Suppressor macrophage (primary cell): ENCODE measurements around the gene TMEM168.
"Not testable (repeated sequence)": the region's sequence is repeated elsewhere in the genome, so short reads cannot be mapped to it uniquely, and the experiment has no call there.

Source experiments
- DNase-seq, 4 experiments: peaks; one replicate each; pipeline ENCODE4 v3.0.0-alpha.2; 2020 to 2022
- total RNA-seq, 17 experiments: gene quantifications; one replicate each; lab custom pipeline; 2026; ENCODE audit warnings: mixed read lengths in 6 of 17, inconsistent platforms in 3 of 17; lab: John Stamatoyannopoulos, UW

Gene TMEM168, protein sequence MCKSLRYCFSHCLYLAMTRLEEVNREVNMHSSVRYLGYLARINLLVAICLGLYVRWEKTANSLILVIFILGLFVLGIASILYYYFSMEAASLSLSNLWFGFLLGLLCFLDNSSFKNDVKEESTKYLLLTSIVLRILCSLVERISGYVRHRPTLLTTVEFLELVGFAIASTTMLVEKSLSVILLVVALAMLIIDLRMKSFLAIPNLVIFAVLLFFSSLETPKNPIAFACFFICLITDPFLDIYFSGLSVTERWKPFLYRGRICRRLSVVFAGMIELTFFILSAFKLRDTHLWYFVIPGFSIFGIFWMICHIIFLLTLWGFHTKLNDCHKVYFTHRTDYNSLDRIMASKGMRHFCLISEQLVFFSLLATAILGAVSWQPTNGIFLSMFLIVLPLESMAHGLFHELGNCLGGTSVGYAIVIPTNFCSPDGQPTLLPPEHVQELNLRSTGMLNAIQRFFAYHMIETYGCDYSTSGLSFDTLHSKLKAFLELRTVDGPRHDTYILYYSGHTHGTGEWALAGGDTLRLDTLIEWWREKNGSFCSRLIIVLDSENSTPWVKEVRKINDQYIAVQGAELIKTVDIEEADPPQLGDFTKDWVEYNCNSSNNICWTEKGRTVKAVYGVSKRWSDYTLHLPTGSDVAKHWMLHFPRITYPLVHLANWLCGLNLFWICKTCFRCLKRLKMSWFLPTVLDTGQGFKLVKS
- total RNA-seq = 8.9 to 62.5 (median 36.7) reads per million in 17 experiments

DNA sequence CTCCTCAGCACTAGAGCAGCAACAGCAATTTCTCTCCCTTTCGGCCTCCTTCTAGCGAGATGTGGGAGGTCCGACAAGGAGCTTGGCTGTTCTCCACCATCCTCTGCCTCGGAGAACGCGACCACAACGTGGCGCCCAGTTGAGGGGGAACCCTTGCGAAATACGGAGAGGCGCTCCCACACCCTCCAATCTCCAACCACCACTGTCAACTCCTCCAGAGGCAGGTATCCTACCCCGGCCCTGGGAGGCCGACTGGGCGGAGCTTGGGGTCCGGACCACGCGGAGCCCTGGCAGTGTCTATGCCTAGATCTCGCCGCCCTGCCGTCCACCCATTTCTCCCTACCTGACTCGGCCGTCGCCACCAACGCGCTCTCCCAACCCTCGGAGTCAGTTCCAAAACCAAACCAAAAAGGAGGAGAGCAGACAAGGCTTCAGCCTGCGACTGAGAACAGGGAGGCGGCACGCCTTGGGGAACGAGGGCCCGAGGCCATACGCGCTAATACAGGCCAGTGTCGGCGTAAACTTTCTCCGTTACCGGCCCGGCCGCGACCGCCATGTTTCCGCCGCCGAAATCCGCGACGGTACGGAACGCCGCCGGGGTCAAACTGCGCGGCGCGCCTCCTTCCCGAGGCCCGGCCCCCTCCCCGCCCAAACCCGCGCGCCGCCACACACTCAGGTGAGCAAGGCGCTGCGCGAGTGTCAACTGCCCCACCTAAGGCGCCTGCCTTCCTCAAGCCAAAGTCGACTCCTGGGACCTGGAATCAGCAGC, at the start of gene TMEM168:
Gene TMEM168 (minus strand): TSS at position 577 of the 769 bp plus-strand sequence. CDS start 5,568 bp downstream, outside the sequence.
- DNase-seq = peak; percentile 72 to 91 (median 83)

DNA sequence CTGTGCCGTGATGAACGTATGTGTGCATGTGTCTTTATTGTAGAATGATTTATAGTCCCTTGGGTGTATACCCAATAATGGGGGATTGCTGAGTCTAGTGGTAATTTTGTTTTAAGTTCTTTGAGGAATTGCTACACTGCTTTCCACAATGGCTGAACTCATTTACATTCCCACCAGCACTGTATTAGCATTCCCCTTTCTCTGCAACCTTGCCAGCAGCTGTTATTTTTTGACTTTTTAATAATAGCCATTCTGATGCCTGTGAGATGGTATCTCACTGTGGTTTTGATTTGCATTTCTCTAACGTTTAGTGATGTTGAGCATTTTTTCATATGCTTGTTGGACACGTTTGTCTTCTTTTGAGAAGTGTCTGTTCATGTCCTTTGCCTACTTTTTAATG, 45.7 kb upstream of the TMEM168 start:
- not testable (repeated sequence) for DNase-seq

DNA sequence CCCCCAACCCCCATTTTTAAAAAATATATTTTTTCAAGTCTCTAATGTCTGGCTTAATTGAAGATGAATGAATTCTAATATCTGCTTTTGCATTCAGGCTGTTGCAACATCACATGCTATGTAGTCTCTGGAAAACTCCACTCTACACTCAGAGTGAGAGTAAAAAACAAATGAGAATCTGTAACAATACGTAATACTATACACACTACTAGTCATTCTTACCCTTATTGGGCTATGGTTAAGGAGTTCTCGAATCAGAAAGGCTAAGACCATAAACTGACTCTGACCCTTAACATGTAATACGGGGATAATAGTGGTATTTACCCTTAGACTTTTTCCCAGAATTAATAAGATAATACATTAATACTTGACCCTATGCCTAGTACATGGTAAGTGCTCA, 42.9 kb upstream of the TMEM168 start:
- no peak for DNase-seq

DNA sequence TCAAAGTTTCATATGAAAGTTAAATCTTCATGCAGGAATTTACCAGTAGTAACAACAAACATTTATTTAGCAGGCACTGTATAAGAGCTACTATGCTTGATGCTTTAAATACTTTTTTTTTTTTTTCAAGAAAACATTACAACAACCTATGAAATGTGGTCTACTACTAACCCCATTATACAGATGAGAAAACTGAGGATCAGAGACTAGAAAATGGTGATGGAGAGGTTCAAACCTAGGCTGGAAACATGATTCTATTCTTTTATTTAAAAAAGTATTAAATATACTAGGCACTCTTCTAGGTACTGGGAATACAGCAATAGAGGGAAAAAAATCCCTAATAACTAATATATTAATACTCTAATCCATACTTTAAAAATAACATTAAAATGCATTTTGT, 40.6 kb upstream of the TMEM168 start:
- DNase-seq = no peak

DNA sequence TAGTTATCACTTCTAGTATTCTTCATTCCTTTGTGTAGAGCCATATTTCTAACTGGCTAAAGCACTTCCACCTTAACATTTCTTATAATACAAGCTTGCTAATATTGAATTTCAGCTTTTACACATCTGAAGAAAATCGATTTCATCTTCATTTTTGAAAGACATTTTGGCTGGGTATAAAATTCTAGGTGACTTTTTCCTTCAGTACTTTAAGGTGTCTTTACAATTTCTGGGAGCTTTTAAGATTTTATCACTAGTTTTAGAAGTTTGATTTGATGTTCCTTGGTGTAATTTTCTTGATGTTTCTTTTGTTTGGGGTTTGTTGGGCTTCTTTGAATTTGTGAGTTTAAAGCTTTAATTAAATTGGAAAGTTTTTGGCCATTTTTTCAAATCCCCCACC, 38.5 kb upstream of the TMEM168 start:
- no peak for DNase-seq

DNA sequence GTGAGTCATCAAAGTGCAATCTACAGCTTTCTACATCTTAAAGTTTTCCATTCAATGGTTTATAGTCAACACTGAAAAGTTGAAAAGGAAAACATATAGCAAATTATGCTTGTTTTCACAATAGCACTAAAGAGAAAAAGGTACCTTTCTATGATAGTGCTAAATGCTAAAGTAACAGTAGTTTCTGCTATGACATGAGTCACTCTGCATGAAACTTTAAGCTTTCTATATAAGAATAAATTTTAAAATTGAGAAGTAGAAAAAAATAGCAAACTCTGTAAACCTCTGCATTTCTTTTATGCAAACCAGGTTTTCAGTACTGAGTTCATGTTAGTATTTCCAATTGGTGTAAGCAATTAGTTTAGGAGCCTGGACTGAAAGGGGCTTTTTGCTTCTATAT, 31.2 kb upstream of the TMEM168 start:
- no peak for DNase-seq

DNA sequence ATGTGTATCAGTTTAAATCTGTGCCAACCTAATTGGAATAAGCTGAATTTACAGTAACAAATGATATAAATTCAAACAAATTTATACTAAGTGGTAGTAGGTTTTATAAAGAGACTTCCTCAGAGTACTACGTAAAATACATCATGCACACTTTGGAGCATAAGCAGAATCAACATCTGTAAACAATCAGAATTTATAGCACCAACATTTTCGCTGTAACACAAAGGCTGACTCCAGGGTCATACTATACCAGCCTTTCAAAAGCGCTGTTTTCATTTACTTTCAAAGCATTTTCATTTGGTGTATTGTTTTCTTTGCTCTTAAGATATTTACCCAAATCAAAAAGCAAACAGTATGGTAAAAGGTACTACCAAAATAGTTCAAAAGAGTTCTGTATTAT, 29.3 kb upstream of the TMEM168 start:
- DNase-seq = no peak

DNA sequence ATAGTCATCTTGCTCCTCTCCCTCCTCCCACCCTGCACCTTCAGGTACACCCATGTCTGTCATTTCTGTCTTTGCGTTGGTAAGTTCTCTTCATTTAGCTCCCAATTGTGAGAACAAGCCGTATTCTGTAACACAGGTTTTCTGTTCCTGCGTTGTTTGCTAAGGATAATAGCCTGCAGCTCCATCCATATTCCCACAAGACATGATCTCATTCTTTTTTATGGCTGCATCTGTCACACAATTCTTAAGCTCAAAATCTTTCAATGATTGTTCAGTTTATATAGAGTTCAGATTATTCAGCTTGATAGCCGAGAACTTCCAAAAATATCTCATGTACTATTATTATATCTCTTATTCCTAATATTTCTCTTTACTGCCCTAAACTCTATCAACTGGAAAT, 16.0 kb upstream of the TMEM168 start:
- DNase-seq = no peak

DNA sequence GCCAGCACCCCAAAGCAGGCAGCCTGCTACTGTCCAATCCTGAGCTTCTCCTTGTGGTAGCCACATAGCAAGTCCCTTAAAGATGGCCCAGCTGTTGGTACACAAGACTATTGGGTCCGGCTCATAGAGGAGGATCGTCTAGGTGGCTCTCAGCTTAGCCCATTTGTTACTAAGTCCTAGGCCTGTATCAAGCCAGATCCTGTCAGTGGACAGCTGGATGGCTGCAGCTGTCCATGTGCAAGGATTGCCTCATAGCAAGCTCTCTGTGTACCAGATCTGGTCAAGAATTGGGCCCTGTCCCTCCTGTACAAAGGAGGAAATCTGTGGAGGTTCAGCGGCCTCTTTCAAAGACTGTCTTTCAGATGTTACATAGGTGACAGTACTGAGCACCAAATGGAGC, 12.2 kb upstream of the TMEM168 start:
- DNase-seq = no peak

DNA sequence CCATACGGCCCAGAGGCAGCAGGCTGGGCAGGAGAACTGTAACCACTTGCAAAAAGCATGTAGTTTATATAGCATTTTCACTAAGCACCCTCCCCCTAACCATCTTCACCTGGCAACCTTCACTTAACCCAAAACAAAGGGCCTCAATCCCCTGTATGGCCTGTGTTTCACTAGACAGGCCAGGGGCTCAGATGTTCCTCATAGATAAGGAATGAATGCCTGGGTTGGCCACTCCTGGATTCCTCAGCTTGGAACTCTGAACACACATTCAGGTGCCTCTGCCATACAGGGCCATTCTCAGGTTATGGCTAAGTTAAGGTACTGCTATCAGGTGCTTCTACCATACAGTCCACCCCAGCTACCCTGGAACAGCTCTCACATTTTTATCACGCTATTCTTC, 10.3 kb upstream of the TMEM168 start:
- no peak for DNase-seq

DNA sequence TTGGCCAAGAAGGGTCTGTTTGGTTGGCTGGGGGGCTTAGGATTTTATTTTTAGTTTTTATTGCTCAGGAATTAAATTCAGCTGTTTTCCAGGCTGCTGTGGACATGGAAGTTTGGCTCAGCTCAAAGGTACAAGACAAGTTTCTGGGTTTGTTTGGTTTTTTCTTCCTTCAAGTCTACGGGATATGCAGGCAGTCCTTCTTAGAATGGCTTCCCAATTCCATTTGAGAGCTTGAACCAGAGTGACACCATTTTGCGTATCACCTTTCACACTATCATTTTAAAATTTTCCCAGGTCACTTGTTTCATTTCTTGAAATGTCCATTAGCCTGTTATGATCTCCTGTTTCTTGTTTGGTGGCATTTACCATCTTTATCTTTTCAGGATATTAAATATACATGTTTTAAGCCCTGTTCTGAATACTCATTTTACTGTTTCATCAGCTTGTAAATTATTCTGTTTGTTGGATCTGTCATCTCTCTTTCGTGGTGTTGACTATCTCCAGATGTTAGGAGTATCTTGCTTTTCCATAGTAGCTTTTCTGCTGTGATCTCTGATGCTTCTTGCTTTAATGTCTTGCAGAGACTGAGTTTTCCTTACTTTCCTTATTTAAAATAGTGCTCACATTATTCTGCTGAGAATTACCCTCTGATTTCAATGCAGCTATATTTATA, 9.4 kb upstream of the TMEM168 start:
- no peak for DNase-seq

DNA sequence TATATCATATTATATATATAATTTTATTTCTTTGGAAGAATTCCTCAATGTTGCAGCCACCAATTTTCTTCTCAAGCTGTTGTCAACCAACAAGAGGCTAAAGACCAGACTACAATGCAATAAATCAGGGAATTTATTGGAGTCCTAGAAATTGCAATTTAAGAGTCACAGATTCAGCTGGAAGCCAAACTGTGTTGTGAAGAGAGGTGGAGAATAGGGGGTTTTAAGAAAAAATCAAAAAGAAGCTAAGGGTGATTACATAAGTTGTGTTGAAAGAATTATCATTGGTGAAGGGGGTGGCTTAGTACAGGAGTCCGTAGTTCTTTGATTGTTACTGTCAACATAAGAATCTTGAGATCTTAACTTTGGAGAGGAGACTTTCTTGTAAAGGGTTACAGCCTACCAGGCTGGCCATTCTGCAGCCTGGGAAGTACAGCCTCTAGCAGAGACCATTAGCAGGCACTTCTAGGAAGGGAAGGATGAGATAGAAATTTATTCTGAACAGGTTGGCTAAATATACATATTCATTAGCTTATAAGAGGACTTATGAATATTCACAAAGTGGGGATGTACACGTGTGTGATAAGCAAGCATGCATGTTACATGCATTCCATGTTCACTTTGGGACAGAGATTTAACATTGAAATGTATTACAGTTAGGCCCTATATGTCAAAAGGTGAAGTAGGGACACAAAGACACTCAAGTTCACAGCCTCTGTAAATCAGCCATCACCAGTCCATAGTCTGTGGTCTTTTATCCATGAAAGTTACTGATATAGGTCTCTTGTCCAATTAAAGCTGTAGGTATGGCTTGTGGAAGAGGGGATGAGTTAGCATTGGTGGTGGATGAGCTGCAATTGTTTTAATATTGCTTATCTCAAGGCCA, 8.3 kb upstream of the TMEM168 start:
- DNase-seq = no peak

DNA sequence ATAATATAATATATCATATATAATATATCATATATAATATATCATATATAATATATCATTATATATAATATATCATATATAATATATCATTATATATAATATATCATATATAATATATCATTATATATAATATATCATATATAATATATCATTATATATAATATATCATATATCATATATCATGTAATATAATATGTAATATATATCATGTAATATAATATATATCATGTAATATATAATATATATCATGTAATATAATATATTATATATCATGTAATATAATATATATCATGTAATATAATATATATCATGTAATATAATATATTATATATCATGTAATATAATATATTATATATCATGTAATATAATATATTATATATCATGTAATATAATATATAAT, 6.4 kb upstream of the TMEM168 start:
- not testable (repeated sequence) for DNase-seq

DNA sequence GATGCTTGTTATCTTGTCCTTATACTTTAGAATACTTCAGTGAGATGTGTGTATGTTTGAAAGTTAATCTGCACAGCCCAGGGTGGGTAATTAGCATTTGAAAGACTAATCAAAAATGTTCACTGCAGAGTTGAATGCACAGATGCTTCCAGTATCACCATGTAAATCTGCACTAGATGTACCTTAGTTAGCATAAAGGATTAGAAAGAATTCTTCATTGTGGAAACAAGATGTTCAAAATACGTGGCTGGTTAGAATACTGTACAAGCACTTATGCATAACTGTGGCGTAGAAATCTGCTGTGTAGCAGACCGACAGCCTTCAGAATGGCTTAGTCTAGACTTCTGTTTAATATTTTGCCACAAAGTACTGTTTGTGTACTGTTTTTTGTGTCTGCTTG, 2.2 kb upstream of the TMEM168 start:
- DNase-seq = no peak

DNA sequence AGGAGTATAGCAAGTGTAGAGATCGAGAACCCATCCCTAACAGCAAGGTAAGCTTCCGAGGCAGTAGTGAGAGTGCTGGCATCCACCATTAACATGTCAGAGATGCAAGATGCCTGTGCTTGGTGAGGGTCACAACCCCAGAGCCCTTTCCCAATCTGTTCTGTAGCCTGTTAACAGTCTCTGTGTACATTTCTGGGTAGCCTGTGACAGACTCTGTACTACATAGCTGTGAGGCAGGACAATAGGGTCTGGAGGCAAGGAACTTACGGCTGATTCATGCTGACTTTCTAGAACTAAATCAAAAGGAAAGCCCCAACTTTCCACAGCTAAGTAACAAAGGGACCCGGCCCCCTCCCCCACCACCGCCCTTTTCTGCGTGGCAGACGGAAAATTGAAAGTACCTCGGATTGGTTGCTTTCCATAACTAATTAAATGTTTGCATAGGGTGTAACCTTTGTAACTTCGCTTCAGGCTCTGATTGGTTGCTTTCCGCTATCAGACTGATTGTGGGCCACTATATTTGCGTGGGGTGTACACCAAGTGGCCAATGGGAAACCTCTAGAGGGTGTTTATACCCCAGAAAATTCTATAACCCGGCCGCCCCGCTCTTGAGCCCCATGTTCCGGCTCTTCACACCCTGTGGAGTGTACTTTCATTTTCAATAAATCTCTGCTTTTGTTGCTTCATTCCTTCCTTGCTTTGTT, 1.4 kb upstream of the TMEM168 start:
- no peak for DNase-seq

DNA sequence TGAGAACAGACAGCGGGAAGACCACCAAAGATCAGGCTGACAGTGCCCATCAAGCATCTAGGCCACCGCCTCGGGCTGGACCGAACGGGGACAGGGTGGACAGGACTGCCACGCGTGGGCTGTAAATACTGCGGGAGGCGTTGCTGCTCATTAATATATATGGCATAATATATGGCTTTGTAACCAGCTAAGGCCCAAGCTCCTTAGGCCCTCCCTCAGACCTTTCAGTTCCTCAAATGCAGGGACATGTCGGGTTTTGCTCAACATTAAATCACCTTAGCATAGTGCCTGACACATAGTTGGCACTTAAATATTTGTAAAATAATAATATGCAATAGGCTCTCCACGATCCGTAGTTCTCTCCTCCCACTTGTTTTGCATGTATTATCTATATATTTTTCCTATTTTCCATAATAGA, 402 bp upstream of the TMEM168 start:
- peak in 3 of 4 experiments; percentile 45 to 64 (median 62) for DNase-seq

DNA sequence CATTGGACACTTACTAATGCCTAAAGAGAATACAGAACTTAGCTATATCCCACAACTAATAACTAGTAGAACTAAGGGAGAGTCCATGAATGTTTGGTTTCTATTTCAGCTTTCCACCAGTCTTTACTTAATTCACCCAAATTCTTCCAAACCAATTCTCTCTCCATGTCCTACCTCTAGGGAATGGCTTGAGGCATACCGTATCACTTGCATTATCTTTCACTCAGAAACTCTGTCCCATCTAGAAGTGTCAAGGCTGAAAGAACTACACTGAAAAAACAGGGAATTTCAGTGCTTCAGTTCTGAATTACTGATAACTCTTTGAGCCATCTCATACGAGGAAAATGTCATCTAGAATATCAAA, 758 bp downstream of the TMEM168 start:
- peak in 1 of 4 experiments; percentile 4 for DNase-seq

DNA sequence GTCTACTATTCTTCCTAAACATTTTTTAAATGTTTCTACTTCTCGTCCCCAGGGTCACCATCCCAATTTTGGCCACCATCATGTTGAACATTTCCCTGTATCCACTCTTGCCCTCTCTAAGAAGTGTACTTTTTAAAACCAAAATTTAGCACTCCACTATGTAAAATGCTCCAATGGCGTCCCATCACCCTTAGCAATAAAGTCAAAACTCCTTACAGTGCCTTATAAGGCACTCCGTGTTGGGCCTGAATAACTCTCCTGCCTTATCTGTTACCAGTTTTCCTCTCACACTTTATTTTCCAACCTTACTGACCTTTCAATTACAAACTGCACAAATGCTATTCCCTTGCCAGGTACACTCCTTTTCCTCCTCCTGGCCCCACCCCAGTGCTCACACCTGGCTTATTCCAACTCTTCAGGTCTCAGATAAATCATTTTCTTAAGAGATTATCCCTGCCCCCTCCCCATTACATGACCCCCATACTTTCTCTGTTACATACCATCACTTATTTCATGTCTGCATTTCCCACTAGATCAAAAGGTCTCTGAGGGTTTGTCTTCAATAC, 1.3 kb downstream of the TMEM168 start:
- DNase-seq = no peak

DNA sequence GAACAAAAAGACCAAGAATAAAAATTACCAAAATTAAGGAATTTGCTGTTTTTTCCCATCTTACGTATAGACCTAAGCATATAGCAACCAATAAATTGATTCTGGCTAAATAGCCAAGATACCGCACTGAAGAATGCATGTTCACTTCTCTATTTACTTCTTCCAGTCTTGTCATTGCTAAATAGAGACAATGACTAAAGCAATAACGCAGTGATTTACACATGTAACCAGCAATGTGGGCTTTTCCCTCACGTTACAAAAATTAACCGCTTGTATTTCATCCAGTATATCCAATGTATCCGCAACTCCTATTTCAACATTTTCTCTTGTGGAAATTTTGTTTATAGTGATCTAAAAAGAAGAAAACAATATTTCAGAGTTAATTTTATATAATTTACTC, 5.6 kb downstream of the TMEM168 start:
- DNase-seq = peak in 1 of 4 experiments; percentile 8

DNA sequence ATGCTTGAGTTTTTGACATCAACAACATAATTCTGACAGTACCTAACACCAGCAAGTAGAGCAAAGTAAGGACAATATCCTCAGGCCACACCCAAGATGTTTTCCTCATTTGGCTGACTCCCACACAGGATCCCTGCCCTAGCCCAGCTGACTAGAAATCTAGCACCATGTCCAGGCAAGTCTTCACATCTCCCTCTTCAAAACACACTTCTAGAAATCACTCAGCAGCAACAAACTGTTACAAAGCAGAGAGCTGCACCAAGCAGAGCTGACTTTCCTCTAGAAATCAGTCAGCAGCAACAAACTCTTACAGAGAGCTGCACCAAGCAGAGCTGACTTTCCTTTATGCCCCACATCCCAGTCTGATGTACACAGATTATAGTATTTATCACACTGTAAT, 7.7 kb downstream of the TMEM168 start:
- peak in 1 of 4 experiments; percentile 2 for DNase-seq

DNA sequence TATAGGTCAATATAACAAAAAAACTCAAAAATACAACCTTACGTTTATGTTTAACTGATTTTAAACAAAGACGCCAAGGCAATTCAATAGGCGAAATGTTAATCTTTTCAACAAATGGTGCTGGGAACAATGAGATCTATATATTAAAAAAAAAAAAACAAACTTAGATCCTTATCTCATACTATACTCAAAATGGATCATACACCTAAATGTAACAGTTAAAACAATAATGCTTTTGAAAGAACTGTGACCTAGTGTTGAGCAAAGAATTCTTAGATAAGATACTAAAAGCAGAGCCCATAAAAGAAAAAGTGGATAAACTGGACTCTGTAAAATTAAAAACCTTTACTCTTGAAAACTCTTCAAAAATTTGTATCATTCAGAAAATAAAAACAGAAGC, 8.6 kb downstream of the TMEM168 start:
- DNase-seq = no peak
